HPDE6-E6E7 (cell line): Measurements from ENCODE around the gene SPRYD7.
"Not testable (repeated sequence)": the region's sequence is repeated elsewhere in the genome, so short reads cannot be mapped to it uniquely, and the experiment has no call there.

Experiments used
- DNase-seq: peaks from one replicate; pipeline ENCODE4 v3.0.0; 2011; ENCODE audit warnings: missing footprints; ENCODE audit errors: extremely low spot score

The SPRYD7 gene

GRCh38 chr13:49932868-49933267 lies 3.3 kb downstream of the SPRYD7 start:
- no peak for DNase-seq

DNA sequence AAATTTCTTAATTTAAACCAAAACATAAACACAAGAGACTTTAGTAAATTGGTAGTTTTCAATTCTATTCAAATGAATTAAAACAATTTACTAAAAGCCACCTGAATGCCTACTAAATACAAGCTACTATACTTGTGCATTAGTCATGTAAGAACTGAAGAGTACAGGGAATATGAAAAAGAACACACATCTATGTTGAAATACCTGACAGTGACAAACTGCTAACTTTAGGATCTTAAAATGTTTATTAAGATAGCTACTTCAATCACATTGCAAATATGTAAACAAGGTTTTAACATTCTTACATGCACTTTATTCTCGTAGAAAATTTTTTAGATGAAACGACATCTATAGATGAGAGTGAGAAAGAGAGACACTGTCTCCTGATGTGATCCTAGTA lies 4.1 kb downstream of the SPRYD7 start:
- DNase-seq, result no peak

DNA sequence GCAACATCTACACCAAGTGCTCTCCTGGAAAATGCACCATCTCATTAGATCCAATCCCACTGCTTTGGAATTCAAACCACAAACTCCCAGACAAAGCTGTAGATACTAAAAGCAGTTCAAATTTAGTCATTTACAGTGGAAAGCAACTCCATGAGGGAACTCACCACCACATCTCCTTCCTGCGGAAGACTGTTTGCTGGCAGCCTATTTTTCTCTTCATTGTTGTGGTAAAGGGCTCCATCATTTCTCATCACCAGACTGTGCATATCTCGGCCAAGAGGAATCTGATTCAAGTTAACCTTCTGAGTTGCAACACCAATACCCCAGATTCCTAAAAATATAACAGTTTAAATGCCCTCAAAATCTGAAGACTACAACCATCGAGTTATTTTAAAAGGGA lies 8.4 kb downstream of the SPRYD7 start:
- no peak for DNase-seq

DNA sequence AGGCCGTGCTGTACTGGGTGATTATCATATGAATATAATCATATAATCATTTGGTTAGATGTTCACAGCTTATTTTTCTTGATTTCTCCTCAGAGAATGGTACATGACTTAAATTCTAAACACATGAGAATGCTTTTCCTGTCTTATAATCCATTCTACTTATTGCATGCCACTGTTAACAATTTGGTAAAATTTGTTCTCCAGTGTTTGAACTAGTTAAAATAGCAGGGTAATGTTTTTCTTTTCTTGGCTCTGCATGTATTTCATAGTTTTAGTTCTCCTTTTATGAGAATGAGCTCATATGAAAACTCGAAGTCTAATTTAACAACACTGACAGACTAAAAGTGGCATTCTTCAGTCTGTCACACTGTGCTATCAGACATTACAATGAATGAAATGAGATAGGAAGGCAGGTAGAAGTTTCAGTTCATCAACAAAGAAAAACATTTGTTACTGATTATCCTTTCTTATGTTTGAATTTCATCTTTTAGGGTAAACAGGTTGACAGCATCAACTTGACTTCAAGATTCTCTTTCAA lies 10.2 kb downstream of the SPRYD7 start:
- DNase-seq, result no peak

DNA sequence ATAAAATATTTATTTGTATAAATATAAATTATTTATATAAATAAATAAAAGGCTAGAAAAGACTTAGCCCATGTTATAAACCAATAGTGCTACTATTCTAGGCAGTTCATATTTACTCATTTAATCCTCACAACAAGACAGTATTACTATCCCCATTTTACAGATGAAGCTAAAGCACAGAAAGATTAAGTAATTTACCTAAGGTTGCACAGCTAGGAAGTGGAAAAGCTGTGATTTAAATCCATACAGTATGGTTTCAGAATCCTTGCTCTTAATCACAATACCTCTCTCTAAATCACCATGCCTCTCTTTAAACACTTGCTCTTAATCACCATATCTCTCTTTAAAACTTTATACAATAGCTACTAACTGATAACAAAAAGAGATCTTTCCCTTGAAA lies 13.8 kb downstream of the SPRYD7 start:
- DNase-seq, result no peak

DNA sequence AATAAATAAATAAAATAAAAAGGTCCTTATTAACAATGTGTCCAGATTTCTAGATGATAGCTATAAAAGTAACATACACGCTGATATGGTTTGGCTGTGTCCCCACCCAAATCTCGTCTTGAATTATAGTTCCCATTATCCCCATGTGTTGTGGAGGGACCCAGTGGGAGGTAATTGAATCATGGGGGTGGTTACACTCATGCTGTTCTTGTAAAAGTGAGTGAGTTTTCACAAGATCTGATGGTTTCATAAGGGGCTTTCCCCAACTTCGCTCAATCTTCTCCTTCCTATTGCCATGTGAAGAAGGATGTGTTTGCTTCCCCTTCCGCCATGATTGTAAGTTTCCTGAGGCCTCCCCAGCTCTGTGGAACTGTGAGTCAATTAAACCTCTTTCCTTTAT lies 15.2 kb downstream of the SPRYD7 start:
- not testable (repeated sequence) for DNase-seq

- not testable (repeated sequence) for DNase-seq
Observed at GRCh38 chr13:49918106-49918505, 18.0 kb downstream of the SPRYD7 start.

DNA sequence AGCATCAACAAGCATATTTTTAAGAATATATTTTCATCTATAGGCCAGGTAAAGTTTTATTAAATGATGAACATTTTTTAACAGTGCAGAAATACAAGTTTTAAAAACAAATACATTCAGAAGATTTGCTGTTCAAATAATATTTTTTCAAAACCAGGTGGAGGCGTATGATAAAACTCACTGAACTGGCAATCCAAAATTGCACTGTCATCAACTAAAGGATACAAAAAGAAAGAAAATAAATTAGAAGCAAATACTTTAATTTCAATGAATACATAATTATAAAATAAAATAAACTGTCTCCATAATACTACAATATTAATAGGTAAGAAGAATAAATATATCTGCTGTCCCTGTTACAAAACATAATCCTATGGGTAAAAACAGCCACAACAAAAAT lies 21.2 kb downstream of the SPRYD7 start:
- DNase-seq, result no peak

DNA sequence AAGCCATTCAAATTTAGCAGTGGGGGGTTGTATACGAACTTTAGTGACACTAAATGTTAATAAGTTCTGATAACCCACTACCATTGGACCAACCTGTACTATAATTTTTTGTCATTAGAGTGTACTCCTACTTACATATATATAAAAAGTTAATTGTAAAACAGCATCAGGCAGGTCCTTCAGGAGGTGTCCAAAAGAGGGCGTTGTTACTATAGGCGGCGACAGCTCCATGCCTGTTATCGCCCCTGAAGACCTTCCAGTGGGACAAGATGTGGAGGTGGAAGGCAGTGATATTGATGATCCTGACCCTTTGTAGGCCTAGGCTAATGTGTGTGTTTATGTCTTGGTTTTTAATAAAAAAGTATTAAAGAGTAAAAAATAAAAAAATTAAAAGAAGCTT lies 27.5 kb downstream of the SPRYD7 start:
- no peak for DNase-seq

DNA sequence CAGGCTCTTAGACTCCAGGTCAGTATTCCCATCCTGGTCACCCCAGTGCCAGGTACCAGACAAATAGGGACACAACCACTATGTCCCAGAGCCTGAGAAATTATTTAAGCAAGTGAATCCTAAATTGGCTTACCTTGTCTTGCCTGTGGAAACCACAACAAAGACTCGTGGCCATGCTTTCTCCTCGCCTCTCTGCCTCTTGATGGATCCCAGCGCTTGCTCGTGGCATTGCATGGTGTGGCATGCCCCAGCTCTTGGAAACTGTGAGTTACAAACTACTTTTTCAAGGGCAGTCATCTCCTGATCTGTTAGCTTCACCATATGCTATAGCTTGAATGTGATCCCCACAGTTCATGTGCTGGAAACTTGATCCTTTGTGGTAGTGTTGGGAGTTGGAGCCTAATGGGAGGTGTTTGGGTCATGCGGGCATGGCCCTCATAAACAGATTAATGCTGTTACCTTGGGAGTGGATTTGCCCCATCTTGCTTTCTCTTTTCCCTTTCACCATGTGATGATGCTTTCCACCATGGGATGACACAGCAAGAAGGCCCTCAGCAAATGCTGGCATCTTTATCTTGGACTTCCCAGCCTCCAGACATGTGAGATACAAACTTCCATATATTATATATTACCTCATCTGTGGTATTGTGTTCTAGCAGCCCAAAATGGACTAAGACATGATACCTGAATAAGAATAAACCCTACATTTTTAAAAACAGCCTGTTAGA lies 31.2 kb downstream of the SPRYD7 start:
- DNase-seq, result no peak

DNA sequence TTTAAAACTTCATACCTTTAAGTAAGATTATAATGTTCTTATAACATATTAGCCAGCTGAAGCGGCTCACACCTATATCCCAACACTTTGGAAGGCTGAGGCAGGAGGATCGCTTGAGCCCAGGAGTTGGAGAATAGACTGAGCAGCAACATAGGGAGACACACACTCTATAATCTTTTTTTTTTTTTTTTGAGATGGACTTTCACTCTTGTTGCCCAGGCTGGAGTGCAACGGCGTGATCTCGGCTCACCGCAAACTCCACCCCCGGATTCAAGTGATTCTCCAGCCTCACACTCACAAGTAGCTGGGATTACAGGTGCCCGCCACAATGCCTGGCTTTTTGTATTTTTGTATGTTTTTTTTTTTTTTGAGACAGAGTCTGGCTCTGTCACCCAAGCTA lies 37.3 kb downstream of the SPRYD7 start:
- no peak for DNase-seq

GRCh38 chr13:49897713-49898112 lies 38.4 kb downstream of the SPRYD7 start:
- DNase-seq, result no peak

DNA sequence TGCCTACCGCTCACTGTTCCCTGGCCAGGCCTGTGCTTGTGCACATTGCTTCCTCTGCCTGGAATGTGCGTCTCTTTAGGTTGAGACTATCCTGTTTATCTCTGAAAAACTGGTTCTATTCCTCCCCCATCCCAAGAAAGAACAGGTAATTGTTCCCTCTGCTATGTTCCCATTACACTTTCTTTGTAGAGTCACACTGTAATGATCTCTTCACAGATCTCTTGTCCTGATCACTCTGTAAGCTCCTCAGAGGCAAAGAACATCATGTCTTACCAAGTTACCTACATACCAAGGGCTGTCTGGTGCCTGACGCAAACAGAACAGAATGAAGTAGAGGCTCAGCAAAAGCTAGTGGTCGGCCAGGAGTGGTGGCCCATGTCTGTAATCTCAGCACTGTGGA lies 40.3 kb downstream of the SPRYD7 start:
- no peak for DNase-seq

DNA sequence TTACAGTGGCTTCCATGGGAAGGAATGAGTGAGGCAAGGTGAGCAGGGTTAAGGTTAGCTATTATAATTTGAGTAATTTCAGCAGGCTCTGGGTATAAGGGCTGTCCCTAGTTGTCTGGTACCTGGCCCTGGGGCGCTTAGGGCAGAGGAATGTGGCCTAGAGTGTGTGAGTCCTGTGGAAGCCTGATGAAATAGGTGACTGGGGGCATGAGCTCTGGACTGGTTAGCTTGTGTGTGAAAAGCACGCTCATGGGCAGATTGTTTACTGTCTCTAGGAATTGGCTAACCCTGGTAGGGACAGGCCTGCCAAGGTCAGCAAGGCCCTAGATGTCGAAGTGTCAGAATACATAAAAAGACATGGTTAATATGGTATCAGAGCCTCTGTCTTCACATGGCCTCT lies 42.5 kb downstream of the SPRYD7 start:
- DNase-seq, result no peak

DNA sequence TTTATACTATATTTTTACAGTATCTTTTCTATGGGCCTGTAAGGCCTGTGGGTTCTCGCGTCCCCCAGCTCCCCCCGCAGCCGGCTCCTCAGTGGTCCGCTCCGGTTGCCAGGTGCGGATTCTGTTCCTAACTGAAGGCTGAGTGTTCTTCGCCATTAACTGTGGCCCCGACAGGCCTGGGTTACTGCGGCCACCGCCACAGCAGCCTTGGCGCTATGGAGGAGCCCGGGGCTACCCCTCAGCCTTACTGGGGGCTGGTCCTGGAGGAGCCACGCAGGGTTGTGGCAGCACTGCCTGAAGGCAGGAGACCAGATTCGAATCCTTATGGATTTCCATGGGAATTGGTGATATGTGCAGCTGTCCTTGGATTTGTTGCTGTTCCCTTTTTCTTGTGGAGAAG lies 45.8 kb downstream of the SPRYD7 start:
- DNase-seq, result no peak

GRCh38 chr13:49878682-49879081 lies 57.5 kb downstream of the SPRYD7 start:
- DNase-seq, result no peak

GRCh38 chr13:49877629-49878218 lies 58.4 kb downstream of the SPRYD7 start:
- DNase-seq, result no peak

DNA sequence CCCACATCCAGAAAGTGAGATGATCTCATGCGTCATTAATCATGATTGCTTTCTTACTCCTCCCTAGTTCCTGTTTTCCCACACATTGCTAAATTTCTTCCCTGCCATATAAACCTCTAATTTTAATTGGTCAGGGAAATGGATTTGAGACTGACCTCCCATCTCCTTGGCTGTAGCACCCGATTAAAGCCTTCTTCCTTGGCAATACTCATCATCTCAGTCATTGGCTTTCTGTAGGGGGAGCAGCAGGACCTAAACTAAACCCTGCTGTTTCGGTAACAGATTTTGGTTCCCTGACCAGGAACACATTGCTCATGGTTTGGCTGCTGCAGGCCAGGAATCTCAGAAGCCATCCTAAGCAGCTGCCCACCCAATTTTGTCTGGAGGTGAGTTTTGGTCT lies 61.7 kb downstream of the SPRYD7 start:
- no peak for DNase-seq

DNA sequence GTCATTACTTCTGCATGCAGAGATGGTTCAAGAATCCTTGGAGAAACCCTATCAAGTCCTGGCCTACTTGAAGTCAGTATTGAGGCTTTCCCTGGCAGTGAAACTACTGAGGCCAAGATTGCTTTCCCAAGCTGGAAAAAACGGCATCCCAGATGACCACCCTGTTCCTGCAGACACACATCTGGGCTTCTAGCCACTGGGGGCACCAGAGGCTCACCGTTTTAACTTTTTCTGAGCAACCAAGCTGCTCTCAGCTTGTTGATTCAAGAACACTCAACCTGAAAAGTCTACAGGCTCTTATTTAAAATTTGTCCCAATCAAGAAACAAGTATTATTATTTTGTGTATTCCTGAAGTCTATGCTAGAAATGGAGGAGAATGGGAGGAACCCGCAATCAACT lies 66.6 kb downstream of the SPRYD7 start:
- no peak for DNase-seq

DNA sequence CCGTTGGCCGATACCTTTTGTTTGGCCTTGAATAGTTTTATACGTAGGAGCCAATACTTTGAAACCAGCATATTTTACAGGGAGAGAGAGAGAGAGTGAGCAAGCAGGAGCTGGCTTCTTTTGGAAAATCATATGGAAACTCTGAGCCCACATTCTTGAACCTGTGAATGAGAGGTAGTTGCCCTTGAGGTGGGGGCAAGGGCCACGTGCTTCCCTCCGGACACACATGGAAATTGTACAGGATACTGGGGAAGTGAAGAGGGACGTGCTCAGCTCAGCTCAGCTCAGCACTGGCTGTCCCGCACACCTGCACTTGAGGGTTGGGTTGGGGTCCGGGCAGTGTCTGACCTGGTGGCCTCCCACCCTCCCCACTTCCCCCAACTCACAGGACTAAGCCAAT lies 68.3 kb downstream of the SPRYD7 start:
- no peak for DNase-seq

DNA sequence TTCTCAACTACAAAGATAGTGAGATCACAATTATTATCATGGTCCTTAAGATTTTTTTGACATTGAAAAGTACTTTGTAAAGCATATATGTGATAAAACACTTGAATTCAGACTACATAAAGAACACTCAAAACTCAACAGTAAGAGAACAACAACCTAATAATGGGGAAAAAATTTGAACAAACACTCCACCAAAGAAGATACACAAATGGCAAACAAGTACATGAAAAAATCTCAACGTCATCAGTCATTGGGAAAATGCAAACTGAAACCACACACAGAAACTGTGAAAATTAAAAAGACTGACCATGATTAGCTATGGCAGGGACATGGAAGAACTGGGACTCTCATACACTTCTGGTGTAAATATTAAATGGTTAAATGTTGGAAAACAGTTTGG lies 70.9 kb downstream of the SPRYD7 start:
- no peak for DNase-seq

DNA sequence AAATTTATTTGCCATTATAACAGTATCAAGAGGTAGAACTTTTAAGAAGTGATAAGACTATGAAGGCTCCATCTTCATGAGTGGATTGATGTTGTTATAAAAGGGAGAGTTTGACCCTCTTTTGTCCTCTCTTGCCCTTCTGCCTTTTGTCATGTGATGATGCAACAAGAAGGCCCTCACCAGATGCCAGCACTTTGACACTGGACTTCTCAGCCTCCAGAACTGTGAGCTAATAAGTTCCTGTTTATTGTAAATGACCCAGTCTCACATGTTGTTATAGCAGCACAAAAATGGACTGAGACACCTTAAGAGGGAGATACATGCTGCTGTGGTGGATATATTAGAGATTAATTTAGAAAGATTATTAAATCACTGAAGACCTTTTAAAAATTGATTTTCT lies 71.6 kb downstream of the SPRYD7 start:
- DNase-seq, result no peak
